Activated naive CD4-positive, alpha-beta T cell treated with anti-CD3 and anti-CD28 coated beads, Interleukin-2, amount 50 U/mL, for 72 hours (primary cell): Measurements from ENCODE around the gene APCDD1L. TPM values are rescaled to one million over a fixed set of nuclear protein-coding genes. Genes with fewer than 3 reads are reported as not detected.
"Not testable (repeated sequence)": the region's sequence is repeated elsewhere in the genome, so short reads cannot be mapped to it uniquely, and the experiment has no call there.

ENCODE experiments used
- ATAC-seq, 2 donors: fragments of 150-1000 bp; cut with Tn5 transposase; 2 replicates each; pipeline ENCODE4 v1.10.0; 2021; ENCODE audit warnings: mild to moderate bottlenecking in 2 of 2, moderate library complexity in 2 of 2
- DNase-seq, 2 donors: peaks; one replicate each; pipeline ENCODE4 v3.0.0; 2021 to 2022; ENCODE audit warnings: low spot score in 2 of 2
- H3K27ac Mint-ChIP-seq, 2 donors: one replicate each; pipeline ENCODE4 v1.8.0; 2022; ENCODE audit warnings: mild to moderate bottlenecking in 2 of 2, mixed read lengths in 2 of 2
- H3K36me3 Mint-ChIP-seq, 2 donors: one replicate each; pipeline ENCODE4 v1.8.0; 2022; ENCODE audit warnings: mixed read lengths in 2 of 2
- H3K9me3 Mint-ChIP-seq, 2 donors: one replicate each; pipeline ENCODE4 v1.8.0; 2022; ENCODE audit warnings: mixed read lengths in 2 of 2
- total RNA-seq, 2 donors: library from RNA; stranded (reverse); gene quantifications; one replicate each; pipeline ENCODE4 v1.2.3, GENCODE V29; 2022

Gene APCDD1L
- total RNA-seq, 2 donors from 2014 or later = not detected

- no peaks in the 10 kb centered on the region for H3K9me3 Mint-ChIP-seq
- H3K27ac Mint-ChIP-seq = no peak overlapping the region
- H3K36me3 Mint-ChIP-seq = no peaks in the 10 kb centered on the region
- ATAC-seq (no peak), DNase-seq (no peak)
Measured at GRCh38 chr20:58546756-58547622, 31.8 kb upstream of the APCDD1L start.

- no peaks in the 10 kb centered on the region for H3K9me3 Mint-ChIP-seq
- ATAC-seq (no peak), DNase-seq (no peak)
- H3K27ac Mint-ChIP-seq = no peak overlapping the region
- no peaks in the 10 kb centered on the region for H3K36me3 Mint-ChIP-seq
Measured at GRCh38 chr20:58546416-58546711, 31.2 kb upstream of the APCDD1L start.

DNA sequence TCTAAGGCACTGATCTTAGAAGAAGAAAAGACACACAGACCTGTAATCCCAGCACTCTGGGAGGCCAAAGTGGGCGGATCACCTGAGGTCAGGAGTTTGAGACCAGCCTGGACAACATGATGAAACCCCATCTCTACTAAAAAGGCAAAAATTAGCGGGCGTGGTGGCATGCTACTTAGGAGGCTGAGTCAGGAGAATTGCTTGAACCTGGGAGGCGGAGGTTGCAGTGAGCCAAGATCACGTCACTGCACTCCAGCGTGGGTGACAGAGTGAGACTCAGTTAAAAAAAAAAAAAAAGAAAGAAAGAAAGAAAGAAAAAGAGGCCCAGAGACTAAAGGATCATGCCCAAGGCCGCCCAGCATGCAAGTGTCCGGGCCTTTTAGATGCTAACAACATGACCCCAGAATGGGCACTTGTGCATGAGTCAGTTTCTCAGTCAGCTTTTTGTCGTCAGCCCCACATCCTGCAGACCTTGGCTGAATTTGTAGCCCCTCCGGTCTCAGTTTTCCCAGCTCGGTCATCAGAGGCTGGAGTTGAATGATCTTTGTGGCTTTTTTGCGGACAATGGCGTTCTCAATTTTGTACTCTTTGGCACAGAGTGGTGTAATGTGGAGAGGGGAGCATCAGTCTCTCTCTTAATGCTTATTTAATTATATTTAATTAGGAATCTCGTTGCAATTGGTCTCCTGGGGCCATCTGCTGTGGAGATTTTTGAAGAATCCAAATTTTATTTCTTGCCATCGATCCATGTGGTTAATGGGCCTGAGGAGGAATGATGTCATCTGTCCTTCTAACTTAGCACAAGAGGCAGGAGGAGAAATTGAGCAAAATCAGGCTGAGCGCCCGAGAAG lies 30.6 kb upstream of the APCDD1L start:
- H3K36me3 Mint-ChIP-seq = no peaks in the 10 kb centered on the region
- no peak overlapping the region for H3K27ac Mint-ChIP-seq
- no peak for ATAC-seq
- no peaks in the 10 kb centered on the region for H3K9me3 Mint-ChIP-seq
- DNase-seq = no peak

- no peak overlapping the region for H3K27ac Mint-ChIP-seq
- H3K9me3 Mint-ChIP-seq = no peaks in the 10 kb centered on the region
- ATAC-seq = no peak
Measured at GRCh38 chr20:58544891-58545290, 29.7 kb upstream of the APCDD1L start.

DNA sequence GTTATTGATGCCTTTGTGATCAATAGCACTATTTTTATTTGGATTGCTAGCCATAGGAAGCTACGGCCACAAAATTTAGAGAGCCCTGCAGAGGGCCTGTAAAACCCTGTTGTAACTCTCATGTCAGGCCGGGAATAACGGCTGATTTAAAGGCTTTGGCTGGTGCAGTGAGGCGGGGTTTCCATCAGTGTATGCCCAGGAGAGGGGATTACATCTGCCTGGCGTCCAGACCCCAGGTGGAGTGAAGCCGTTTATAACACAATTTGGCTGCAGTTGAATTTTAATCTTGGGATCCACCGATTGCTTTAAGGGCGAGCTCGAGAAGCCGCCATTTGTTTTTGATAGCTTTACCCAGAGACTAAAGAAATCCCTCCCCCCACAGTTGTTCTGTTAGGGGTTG lies 29.1 kb upstream of the APCDD1L start:
- DNase-seq = no peak
- no peaks in the 10 kb centered on the region for H3K36me3 Mint-ChIP-seq
- H3K9me3 Mint-ChIP-seq = peaks cover 0 to 3% of the 10 kb centered on the region in 2 donors
- no peak overlapping the region for H3K27ac Mint-ChIP-seq
- ATAC-seq = no peak

More at GRCh38 chr20:58544891-58545290, 29.7 kb upstream of the APCDD1L start:
- DNase-seq = no peak
- H3K36me3 Mint-ChIP-seq = no peaks in the 10 kb centered on the region

- no peak for DNase-seq
- no peak for ATAC-seq
- Mint-ChIP-seq H3K9me3 (peaks cover 0 to 10% of the 10 kb centered on the region in 2 donors), H3K27ac (no peak overlapping the region), H3K36me3 (no peaks in the 10 kb centered on the region)
Measured at GRCh38 chr20:58543274-58543673, 28.1 kb upstream of the APCDD1L start.

DNA sequence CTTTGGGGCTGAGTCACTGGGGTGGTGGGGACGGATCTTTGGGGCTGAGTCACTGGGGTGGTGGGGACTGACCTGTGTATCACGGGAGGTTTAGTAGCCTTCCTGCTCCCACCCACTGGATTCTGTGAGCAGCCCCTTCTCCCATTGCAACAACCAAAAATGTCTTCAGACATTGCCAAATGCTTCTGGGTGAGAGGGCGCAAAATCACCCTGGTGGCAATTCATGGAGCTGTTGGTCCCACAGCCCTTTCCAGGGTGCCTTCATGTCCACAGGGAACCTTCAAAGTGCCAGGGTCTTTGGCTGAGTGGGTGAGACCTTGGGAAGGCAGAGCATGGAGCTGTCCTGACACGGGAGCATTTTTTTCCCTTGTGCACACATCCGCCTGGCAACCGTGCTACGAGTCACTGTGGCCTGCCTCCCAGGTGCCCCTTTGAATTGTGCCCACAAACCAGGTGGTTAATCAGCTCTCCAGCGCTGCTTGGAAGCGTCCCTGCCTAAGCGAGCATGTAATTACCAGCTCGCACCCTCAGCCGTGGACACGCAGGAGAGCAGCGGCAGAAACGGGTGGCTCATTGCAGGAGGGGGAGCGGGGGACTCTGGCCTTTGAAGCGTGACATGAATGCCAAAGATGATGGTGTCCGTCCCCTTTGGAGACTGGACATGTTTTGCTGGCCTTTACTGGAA lies 27.4 kb upstream of the APCDD1L start:
- H3K36me3 Mint-ChIP-seq = peaks cover 5 to 7% of the 10 kb centered on the region in 2 donors
- DNase-seq = no peak
- peaks cover 4 to 17% of the 10 kb centered on the region in 2 donors for H3K9me3 Mint-ChIP-seq
- no peak overlapping the region for H3K27ac Mint-ChIP-seq
- ATAC-seq = peak; percentile 61 to 77

DNA sequence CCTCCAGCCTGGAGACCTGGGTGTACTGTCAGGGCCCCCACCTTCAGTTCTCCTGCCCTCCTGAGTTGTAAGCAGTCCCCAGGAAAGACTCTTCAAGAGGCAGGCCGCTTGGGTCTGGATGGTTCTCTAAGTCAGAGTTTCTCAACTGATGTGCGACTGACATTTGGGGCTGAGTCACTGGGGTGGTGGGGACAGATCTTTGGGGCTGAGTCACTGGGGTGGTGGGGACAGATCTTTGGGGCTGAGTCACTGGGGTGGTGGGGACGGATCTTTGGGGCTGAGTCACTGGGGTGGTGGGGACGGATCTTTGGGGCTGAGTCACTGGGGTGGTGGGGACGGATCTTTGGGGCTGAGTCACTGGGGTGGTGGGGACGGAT lies 26.8 kb upstream of the APCDD1L start:
- H3K36me3 Mint-ChIP-seq, H3K27ac Mint-ChIP-seq: not testable (repeated sequence)
- DNase-seq (peak in 1 of 2 donors; percentile 62), ATAC-seq (peak; percentile 76 to 77)
- H3K9me3 Mint-ChIP-seq = peaks cover 6 to 19% of the 10 kb centered on the region in 2 donors

- Mint-ChIP-seq H3K9me3 (peaks cover 6 to 22% of the 10 kb centered on the region in 2 donors), H3K36me3 (peaks cover 7 to 8% of the 10 kb centered on the region in 2 donors), H3K27ac (no peak overlapping the region)
- DNase-seq (no peak), ATAC-seq (peak; percentile 67 to 68)
Measured at GRCh38 chr20:58538752-58539151, 23.6 kb upstream of the APCDD1L start.

DNA sequence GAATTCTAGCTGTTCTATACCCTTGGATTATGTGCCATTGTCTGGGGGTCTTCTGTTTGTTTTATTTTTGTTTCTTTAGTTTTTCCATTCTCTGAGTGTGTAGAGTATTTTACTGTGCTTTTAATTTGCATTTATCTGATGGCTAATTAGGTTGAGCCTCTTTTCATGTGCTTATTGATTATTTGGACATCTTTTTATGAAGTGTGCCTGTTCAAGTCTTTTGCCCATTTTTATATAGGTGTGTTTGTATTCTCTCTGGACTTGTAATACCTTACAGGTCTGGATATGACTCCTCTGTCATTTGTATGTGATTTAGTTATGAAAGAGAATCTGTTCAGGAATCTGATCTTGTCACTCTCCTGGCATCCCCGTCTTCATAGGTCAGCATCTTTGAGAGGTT lies 22.6 kb upstream of the APCDD1L start:
- H3K27ac Mint-ChIP-seq = no peak overlapping the region
- peaks cover 6 to 31% of the 10 kb centered on the region in 2 donors for H3K9me3 Mint-ChIP-seq
- DNase-seq = no peak
- ATAC-seq = no peak
- peaks cover 8 to 12% of the 10 kb centered on the region in 2 donors for H3K36me3 Mint-ChIP-seq

GRCh38 chr20:58536289-58536688 lies 21.1 kb upstream of the APCDD1L start:
- H3K9me3 Mint-ChIP-seq = peaks cover 19 to 46% of the 10 kb centered on the region in 2 donors
- H3K27ac Mint-ChIP-seq = no peak overlapping the region
- DNase-seq (no peak), ATAC-seq (no peak)
- H3K36me3 Mint-ChIP-seq = peaks cover 20 to 22% of the 10 kb centered on the region in 2 donors

DNA sequence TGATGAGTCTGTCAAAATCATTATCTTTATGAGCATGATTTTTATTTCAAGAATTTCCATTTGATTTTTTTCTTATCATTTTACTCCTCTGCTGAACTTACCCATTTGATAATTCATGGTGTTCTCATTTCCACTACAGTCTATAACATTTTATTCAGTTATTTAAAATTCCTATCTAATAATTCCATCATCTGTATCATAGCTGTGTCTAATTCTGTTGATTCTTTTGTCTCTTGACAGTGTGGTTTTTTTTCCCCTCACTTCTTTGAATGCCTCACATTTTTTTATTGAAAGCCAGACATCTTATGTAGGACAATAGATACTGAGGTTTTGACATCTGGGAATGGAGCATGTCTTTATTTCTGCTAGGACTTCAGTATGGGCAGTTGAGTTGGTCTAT lies 16.5 kb upstream of the APCDD1L start:
- no peak overlapping the region for H3K27ac Mint-ChIP-seq
- DNase-seq (no peak), ATAC-seq (no peak)
- peaks cover 14 to 22% of the 10 kb centered on the region in 2 donors for H3K36me3 Mint-ChIP-seq
- peaks cover 19 to 41% of the 10 kb centered on the region in 2 donors for H3K9me3 Mint-ChIP-seq

GRCh38 chr20:58531063-58531462 lies 15.9 kb upstream of the APCDD1L start:
- peaks cover 22 to 44% of the 10 kb centered on the region in 2 donors for H3K9me3 Mint-ChIP-seq
- DNase-seq (no peak), ATAC-seq (no peak)
- H3K36me3 Mint-ChIP-seq = peaks cover 14 to 22% of the 10 kb centered on the region in 2 donors
- no peak overlapping the region for H3K27ac Mint-ChIP-seq

- Mint-ChIP-seq H3K36me3 (peaks cover 14 to 19% of the 10 kb centered on the region in 2 donors), H3K9me3 (peaks cover 24 to 40% of the 10 kb centered on the region in 2 donors), H3K27ac (no peak overlapping the region)
- DNase-seq (no peak), ATAC-seq (no peak)
Measured at GRCh38 chr20:58528412-58528811, 13.2 kb upstream of the APCDD1L start.

GRCh38 chr20:58526411-58526810 lies 11.2 kb upstream of the APCDD1L start:
- H3K9me3 Mint-ChIP-seq = peaks cover 12 to 21% of the 10 kb centered on the region in 2 donors

GRCh38 chr20:58524814-58525213 lies 9.6 kb upstream of the APCDD1L start:
- Mint-ChIP-seq H3K27ac (peak overlapping the region; percentile 44 to 48), H3K9me3 (peaks cover 9 to 15% of the 10 kb centered on the region in 2 donors), H3K36me3 (peaks cover 0 to 2% of the 10 kb centered on the region in 2 donors)
- DNase-seq = no peak
- no peak for ATAC-seq

More at GRCh38 chr20:58526411-58526810, 11.2 kb upstream of the APCDD1L start:
- DNase-seq (no peak), ATAC-seq (no peak)
- H3K27ac Mint-ChIP-seq = no peak overlapping the region
- peaks cover 3 to 7% of the 10 kb centered on the region in 2 donors for H3K36me3 Mint-ChIP-seq

- ATAC-seq (no peak), DNase-seq (no peak)
- peaks cover 9 to 11% of the 10 kb centered on the region in 2 donors for H3K9me3 Mint-ChIP-seq
- H3K27ac Mint-ChIP-seq = peak overlapping the region in 1 of 2 donors; percentile 48
- no peaks in the 10 kb centered on the region for H3K36me3 Mint-ChIP-seq
Measured at GRCh38 chr20:58523971-58524315, 8.7 kb upstream of the APCDD1L start.
